Frontal cortex (tissue), 4 donors: ENCODE measurements around the gene MOV10L1. TPM values are rescaled to one million over a fixed set of nuclear protein-coding genes. Genes with fewer than 3 reads are reported as not detected.
"Not testable (repeated sequence)": the region's sequence is repeated elsewhere in the genome, so short reads cannot be mapped to it uniquely, and the experiment has no call there.

ENCODE experiments used
- DNase-seq, 2 donors: peaks; one replicate each; pipeline ENCODE4 v3.0.0; 2012; ENCODE audit warnings: low spot score in 2 of 2
- FAIRE-seq: peaks from 2 replicates; lab custom pipeline; 2012; peaks lifted over from hg19 to GRCh38; lab: Jason Lieb, UNC
- total RNA-seq: library from RNA; depleted of rRNA; stranded (reverse); fragments of >200 nt; gene quantifications from one replicate; pipeline ENCODE4 v1.2.3, GENCODE V29; 2014
- donor health status: control.
- donor health status: control.
- donor health status: control.

MOV10L1 gene
- total RNA-seq, 1 donor from 2014 or later, result 3.3 TPM

DNA sequence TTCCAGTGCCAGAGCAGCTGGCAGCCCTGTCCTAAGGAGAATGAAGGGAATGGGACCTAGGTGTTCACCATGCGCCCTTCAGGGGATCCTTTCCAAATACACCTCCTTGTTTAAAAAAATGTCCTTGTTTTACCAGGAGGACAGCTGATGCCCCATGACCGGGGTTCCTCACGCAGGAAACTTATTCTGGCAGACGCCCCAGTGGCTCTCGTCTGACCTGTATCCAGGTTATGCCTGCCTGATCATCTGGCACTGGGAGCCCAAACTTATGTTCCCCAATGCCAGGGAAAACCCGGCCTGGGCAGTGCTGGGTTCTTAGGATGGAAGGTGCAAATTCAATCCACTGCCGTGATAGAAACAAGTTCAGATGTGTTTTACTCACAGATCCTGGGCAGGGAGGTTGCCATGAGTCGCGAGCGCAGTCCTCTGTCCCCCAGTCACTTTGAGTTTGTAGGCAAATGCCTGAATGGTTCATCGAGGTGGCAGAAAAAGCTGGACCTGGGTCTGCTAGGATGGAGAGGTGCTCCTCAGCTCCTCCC, 31.5 kb downstream of the MOV10L1 start:
- DNase-seq, result no peak
- no peak for FAIRE-seq

DNA sequence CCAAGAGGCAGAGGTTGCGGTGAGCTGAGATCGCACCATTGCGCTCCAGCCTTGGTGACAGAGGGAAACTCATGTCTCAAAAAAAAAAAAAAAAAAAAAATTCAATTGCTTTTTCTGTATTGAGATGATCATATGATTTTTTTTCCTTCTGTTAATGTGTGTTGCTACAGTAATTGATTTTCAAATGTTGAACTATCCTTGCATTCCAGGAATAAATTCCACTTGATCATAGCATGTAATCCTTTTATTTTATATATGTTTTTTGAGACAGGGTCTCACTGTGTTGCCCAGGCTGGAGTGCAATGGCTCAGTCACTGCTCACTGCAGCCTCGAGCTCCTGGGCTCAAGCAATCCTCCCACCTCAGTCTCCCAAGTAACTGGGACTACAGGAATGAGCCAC, 33.3 kb downstream of the MOV10L1 start:
- DNase-seq, result no peak

DNA sequence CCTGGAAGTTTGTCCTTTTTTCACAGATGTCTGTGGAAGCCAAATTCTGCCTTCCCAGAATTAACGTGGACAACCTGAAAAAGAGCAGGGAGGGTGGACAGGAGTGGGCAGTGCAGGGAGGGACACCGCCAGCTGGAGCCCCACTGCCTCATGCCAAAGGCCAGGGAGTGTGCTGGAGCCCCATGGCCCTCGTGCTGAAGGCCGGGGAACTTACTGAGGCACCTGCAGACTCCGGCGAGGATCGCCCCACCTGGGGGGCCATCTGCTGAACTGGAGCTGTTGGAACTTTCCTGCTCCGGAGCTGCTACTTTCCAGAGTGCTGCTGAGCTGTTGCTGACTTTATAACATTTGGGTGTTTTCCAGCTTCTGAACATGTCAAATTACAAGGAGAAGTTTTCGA, 35.2 kb downstream of the MOV10L1 start:
- FAIRE-seq (no peak), DNase-seq (no peak)

More for the DNA sequence above, 33.3 kb downstream of the MOV10L1 start:
- no peak for FAIRE-seq

DNA sequence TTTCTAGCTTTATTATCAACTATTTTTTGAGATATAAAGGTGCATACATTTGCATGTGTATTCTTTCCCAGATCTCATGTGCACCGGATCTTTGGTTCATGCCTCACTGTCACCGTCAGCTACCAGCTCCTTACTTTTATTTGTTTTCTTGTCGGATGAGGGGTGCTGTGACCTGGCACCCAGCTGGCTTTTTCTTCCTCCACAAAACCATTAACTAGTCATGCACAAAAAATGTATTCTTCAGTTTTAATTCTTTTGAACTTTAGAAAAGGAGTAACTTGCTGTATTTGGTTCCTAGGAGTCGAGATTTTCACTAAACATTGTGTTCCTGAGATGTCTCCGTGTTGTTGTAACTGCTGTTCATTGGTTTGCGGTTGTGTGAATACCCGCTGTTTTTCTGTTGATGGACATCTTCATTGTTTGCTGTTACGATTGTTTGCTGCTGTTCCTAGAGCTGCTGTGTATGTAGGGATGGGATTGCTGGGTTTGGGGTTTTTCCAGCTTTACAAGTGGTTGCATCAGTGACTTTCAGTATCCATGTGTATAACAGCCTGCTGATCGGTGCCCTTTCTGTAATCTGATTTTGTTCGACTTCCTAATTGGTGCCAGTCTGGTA, 39.4 kb downstream of the MOV10L1 start:
- FAIRE-seq, result no peak
- DNase-seq, result no peak

DNA sequence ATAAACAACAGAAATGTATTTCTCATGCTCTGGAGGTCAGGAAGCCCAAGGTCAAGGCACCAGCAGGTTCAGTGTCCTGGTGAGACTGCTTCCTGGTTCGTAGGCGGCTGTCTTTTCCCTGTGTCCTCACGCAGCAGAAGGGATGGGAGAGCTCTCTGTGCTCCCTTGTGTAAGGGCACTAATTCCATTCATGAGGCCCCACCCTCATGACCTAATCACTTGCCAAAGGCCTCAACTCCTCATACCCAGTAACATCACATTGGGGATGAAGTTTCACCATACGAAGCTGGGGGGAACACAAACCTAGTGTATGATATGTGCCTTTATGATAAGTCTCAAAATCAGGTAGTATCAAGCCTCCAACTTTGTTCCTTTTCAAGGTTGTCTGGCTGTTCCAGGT, 42.1 kb downstream of the MOV10L1 start:
- FAIRE-seq (no peak), DNase-seq (no peak)

DNA sequence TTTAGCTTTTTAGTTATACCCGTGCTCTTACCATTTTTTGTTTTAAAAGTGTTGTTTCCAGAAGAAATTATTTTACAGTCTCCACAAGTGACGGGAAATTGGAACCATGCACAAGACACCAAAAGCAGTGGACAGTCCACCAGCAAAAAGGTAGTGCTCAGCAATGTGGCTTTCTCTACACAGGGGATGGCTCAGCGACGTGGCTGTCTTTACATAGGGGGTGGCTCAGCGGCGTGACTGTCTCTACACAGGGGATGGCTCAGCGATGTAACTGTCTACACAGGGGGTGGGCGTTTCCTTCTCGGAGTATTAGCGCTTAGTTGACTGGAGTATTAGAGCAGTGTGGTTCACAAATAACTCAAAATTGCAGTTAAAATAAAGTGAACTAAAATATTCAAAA, 44.7 kb downstream of the MOV10L1 start:
- FAIRE-seq (no peak), DNase-seq (no peak)

DNA sequence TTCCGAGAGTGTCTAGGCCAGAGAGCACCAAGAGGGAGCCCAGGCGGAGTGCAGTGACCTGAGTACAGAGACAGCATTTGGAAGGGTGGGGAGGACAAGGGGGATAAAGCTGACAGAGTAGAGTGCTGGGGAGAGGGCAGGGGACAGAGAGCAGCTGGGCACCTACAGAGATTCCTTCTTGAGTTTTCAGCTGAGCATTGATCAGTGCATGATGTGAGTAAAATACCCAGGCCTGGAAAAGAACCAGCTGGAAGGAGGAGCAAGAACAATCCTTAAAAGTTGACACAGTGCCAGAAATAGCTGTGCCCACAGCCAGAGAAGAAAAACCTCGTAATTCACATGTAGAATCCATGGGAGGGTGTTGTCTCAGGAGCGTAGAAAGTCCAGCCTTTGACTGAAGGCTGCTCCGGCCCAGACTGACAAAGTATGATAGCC, 46.8 kb downstream of the MOV10L1 start:
- FAIRE-seq (no peak), DNase-seq (no peak)

DNA sequence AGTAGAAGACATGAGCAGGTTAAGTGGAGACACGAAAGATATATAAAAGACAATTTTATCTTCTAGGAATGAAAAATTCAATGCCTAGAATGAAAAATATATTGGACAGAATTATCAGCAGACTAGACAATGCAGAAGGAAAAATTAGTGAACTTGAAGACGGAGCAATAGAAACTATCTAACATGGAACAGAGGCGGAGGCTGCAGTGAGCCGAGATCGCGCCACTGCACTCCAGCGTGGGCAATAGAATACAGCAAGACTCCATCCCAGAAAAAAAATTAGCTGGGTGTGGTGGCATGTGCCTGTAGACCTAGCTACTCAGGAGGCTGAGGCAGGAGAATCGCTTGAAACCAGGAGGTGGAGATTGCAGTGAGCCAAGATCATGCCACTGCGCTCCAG, 47.5 kb downstream of the MOV10L1 start:
- not testable (repeated sequence) for DNase-seq, FAIRE-seq

DNA sequence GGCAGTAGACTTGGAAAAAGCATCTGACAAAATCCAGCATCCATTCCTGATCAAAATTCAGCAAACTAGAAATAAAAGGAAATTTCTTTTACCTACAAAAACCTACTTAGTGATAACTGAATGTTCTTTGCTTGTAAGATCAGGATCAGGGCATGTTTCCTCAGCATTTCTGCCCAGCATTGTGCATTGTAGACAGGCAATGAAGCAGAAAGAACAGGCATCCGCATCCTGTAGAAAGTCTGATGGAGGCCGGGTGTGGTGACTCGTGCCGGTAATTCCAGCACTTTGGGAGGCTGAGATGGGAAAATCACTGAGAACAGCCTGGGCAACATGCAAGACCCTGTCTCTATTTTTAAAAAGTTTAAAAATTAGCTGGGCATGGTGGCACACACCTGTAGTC, 48.2 kb downstream of the MOV10L1 start:
- FAIRE-seq, result no peak
- no peak for DNase-seq

DNA sequence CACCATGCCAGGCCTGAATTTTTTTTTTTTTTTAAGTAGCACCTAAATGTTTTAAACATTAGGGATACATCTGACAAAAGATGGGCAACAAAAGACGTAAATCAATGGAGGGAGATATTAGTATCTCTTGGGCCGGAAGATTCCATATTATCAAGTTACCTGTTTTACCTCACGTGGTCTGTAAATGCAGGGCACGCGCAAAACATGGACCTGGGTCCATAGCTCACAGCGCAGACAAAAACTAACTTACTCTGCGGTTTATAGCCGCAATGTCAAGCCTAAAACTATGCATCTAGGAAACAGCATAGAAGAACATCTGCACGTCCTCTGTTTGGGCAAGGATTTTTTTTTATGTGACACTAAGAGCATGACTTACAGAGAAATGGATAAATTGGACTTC, 49.2 kb downstream of the MOV10L1 start:
- DNase-seq (no peak), FAIRE-seq (no peak)

DNA sequence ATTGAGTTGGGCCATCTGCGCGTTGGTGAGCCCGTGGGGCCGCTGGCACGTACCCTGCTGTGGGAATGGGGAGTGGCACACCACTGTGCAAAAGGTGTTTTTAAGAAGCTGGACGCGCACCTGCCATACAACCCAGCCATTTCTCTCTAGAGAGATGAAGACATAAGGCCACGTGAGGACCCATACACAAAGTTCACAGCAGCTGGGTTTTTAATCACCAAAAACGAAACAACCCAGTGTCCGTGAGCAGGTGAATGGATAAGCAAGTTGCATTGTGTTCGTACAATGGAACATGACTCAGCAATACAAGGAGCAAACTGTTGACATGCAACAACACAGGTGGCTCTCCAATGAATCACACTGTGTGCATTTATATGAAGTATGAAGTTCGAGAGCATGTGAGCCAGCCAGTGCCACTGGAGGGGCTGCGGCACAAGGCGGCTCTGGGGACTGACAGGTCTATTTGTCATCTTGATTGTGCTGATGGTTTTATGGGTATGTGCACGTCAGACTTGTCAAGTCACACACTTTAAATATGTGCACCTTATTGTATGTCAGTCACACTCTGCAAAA, 50.1 kb downstream of the MOV10L1 start:
- no peak for DNase-seq
- no peak for FAIRE-seq

DNA sequence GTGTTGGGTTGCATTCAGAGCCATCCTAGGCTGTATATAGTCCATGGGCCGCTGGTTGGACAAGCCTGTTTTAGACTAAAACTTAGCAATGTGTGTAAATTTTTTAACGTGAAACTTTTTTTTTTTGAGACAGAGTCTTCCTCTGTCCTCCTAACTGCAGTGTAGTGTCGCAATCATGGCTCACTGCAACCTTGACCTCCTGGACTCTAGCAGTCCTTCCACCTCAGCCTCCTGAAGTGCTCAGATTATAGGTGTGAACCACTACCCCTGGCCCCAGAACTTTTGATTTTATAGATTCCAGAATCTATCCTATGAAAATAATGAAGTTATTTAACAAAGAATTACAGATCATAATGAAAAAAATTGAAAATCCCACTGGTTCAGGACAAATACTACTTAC, 50.8 kb downstream of the MOV10L1 start:
- DNase-seq (no peak), FAIRE-seq (no peak)

DNA sequence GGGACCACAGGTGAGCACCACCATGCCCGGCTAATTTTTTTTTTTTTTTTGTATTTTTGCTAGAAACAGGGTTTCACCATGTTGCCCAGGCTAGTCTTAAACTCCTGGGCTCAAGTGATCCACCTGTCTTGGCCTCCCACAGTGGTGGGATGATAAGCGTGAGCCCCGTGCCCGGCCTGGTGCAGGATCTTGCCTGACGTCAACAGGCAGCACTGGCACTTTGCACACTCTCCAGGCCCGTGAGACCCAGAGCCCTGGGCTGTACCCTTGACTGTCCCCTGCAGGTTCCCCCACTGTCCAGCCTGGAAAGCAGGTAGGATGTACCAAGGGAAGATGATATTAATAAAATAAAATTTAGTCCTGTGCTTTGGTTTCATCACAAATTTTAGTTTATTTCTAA, 51.7 kb downstream of the MOV10L1 start:
- FAIRE-seq, result no peak
- DNase-seq, result no peak

DNA sequence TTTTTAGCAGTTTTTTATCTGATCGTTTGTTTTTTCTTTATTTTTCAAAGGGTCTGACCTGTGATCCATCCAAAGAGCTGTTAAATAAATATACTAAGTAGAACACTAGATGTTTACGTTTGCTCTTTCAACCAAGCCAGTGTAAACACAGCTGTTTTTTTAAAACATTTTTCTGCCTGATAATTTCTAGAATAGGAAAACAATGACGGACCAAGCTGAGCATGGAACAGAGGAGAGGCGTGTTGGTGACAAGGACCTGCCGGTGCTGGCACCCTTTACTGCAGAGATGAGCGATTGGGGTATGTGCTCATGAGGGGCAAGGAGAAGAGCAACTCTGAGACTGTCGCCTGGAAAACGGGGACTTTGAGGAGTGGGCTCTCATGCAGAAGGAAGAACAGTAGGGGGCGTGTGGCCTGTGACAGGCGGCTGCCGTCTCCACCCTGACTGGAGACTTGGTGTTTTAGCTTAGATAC, 52.1 kb downstream of the MOV10L1 start:
- no peak for DNase-seq
- FAIRE-seq, result no peak

DNA sequence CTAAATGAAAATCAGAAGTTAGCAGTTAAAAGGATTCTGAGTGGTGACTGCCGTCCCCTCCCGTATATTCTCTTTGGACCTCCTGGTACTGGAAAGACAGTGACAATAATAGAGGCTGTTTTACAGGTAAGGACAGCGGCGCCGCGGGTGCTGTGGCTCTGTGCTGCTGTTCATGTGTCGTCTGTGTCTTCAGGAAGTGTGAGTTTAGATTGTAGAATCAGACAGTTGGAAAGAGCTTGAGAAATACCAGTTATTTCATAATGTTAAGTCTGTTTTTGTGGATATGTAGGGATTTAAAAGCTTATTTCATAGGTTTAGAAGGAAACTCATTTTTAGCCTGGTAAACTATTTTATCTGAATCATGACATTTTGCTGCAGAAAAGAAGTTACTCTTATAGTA, 53.3 kb downstream of the MOV10L1 start:
- DNase-seq (no peak), FAIRE-seq (no peak)

DNA sequence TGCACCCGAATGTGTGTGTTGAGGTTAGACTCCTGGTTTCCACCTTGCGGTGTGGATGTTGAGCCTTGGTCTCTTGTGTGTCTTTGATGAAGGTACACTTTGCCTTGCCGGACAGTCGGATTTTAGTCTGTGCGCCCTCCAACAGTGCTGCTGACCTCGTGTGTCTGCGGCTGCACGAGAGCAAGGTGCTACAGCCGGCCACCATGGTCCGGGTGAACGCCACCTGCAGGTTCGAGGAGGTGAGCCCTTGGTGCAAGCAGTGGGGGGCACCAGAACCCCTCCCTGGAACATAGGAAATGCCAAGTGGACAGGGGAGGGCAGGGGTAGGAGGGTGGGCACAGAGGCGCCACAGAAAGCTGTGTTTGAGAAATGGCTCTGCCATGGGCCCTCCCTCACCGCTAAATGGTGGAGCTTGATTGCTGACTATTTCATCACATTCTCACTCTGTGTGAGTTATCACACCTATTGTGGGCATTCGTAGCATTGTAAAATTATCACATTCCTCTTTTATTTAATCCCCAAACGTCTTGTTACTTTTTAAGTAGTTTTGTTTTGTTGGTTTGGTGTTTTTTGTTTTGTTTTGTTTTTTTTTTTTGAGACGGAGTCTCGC, 54.3 kb downstream of the MOV10L1 start:
- DNase-seq (no peak), FAIRE-seq (no peak)

DNA sequence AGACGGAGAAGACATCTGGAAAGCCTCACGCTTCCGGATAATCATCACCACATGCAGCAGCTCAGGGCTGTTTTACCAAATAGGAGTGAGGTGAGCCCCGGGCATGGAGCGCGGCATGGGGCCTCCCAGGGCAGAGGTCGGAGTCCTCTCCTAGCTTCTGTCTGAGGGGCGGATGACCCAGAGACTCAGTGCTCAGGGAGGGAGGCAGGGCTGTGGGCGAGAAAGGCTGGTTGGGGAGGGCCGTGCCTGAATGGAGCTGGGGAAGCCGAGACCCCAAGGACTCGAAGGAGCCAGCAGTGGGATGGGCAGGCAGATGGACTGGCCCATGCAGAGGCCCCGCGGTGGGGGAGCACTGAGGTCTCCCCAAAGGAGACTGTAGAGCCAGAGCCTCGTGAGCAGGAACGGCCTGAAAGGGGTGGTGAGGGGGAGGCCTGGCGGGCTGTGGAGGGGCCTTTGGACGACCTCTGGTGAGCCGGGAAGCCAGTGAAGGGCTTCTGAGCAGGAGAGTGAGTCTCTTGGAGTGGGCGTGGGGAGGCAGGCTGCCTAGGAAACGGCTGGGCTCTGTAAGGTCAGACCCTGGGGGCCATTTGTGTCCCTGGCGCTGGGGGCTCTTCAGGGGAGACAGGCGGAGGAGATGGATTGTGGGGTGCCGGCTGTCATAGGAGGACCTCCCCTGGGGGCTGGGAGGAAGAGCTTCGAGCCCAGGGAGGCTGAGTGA, 56.1 kb downstream of the MOV10L1 start:
- no peak for FAIRE-seq
- no peak for DNase-seq

DNA sequence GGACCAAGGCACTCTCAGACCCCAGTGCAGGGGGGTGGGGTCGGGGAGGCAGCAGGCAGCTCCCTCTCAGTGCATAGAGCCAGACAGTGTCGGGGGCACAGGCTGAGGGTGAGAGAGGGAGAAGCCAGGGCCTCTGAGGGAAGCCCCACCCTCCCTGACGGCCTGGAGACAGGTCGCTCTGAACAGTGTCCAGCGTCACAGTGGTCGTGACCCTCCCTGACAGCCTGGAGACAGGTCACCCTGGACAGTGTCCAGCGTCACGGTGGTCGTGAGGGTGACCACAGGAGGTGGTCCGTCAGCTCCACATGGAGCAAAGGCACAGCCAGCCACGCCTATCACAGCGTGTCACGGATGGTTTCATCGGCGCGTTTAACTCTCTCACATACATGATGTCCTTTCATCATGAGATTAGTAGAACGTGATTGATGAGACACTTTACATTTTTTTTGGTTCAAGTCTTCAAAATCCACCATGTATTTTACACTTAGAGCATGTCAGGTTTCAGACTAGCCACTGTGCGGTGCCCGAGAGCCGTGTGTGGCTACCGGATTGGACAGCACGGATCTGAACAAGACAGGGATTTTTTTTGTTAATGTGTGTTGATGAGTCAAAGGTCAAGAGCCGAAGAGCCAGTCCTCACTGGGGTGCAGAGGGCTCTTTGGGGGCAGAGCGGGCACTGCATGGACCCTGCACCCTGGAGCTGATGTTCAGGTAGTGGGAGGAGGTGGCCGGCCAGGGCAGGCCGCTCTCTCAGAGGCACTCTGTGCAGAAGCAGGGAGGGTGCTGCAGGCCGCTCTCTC, 56.8 kb downstream of the MOV10L1 start:
- FAIRE-seq, result no peak

DNA sequence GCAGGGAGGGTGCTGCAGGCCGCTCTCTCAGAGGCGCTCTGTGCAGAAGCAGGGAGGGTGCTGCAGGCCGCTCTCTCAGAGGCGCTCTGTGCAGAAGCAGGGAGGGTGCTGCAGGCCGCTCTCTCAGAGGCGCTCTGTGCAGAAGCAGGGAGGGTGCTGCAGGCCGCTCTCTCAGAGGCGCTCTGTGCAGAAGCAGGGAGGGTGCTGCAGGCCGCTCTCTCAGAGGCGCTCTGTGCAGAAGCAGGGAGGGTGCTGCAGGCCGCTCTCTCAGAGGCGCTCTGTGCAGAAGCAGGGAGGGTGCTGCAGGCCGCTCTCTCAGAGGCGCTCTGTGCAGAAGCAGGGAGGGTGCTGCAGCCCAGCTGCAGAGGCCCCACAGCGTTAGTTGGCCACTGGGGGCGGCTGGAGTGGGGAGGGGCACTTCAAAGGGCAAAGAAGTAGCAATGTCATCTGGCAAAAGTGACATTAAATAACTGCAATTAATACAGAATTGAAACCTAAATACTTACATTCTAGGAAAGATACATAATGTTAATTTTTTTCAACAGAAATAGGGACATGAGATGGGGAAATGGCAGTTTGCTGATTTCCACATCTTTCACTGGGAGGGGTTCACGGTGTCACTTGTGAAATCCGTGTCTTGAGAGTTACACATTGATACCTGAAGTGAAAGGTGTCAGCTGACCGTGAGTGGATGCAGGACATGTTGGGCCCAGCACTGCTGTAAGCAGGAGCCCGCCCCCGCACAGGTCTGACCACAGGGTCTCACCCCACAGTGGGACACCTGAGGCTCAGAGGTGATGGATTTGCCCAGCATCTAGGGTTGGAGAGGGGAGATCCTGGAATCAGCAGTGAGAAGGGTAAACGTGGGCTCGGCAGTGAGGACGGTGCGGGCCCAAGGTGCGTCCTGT, 57.7 kb downstream of the MOV10L1 start:
- FAIRE-seq, DNase-seq: not testable (repeated sequence)

More for the DNA sequence above, 56.8 kb downstream of the MOV10L1 start:
- peak; percentile 69 to 78 for DNase-seq
